ENCODE data around the gene PARD3B. TPM values are rescaled to one million over a fixed set of nuclear protein-coding genes. Genes with fewer than 3 reads are reported as not detected.

PARD3B gene
- total RNA-seq, 1 donor from 2014 or later = 6.5 TPM

- TF ChIP-seq, protein P1, sequence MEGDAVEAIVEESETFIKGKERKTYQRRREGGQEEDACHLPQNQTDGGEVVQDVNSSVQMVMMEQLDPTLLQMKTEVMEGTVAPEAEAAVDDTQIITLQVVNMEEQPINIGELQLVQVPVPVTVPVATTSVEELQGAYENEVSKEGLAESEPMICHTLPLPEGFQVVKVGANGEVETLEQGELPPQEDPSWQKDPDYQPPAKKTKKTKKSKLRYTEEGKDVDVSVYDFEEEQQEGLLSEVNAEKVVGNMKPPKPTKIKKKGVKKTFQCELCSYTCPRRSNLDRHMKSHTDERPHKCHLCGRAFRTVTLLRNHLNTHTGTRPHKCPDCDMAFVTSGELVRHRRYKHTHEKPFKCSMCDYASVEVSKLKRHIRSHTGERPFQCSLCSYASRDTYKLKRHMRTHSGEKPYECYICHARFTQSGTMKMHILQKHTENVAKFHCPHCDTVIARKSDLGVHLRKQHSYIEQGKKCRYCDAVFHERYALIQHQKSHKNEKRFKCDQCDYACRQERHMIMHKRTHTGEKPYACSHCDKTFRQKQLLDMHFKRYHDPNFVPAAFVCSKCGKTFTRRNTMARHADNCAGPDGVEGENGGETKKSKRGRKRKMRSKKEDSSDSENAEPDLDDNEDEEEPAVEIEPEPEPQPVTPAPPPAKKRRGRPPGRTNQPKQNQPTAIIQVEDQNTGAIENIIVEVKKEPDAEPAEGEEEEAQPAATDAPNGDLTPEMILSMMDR (IDR thresholded peaks at IDR 0.05; ENCODE audit: insufficient read depth, low read length, poor library complexity, severe bottlenecking) = no peak
- Histone ChIP-seq H3K27me3 (ENCODE audit: control insufficient read depth, insufficient read depth, low read length) (no peaks in the 10 kb centered on the region), H3K4me3 (ENCODE audit: low read depth, low read length) (no peak overlapping the region), H3K36me3 (ENCODE audit: control insufficient read depth, insufficient read depth, low read length) (no peaks in the 10 kb centered on the region)
- no peak for DNase-seq (ENCODE audit: low read depth)
These were observed 496.3 kb downstream of the PARD3B start for GRCh38 chr2:205041472-205042130.

- H3K4me3 ChIP-seq (ENCODE audit: low read depth, low read length) = no peak overlapping the region
- DNase-seq (ENCODE audit: low read depth) = no peak
- TF ChIP-seq, protein P1 (IDR thresholded peaks at IDR 0.05; ENCODE audit: insufficient read depth, low read length, poor library complexity, severe bottlenecking) = no peak
- H3K27me3 ChIP-seq (ENCODE audit: control insufficient read depth, insufficient read depth, low read length) = no peaks in the 10 kb centered on the region
- no peaks in the 10 kb centered on the region for H3K36me3 ChIP-seq (ENCODE audit: control insufficient read depth, insufficient read depth, low read length)
These were observed 498.0 kb downstream of the PARD3B start for GRCh38 chr2:205043285-205043684.

GRCh38 chr2:205045706-205046105, 500.4 kb downstream of the PARD3B start:
- H3K27me3 ChIP-seq (ENCODE audit: control insufficient read depth, insufficient read depth, low read length) = no peaks in the 10 kb centered on the region
- H3K36me3 ChIP-seq (ENCODE audit: control insufficient read depth, insufficient read depth, low read length) = no peaks in the 10 kb centered on the region
- H3K4me3 ChIP-seq (ENCODE audit: low read depth, low read length) = no peak overlapping the region
- TF ChIP-seq, protein P1 (IDR thresholded peaks at IDR 0.05; ENCODE audit: insufficient read depth, low read length, poor library complexity, severe bottlenecking) = no peak
- no peak for DNase-seq (ENCODE audit: low read depth)

DNA sequence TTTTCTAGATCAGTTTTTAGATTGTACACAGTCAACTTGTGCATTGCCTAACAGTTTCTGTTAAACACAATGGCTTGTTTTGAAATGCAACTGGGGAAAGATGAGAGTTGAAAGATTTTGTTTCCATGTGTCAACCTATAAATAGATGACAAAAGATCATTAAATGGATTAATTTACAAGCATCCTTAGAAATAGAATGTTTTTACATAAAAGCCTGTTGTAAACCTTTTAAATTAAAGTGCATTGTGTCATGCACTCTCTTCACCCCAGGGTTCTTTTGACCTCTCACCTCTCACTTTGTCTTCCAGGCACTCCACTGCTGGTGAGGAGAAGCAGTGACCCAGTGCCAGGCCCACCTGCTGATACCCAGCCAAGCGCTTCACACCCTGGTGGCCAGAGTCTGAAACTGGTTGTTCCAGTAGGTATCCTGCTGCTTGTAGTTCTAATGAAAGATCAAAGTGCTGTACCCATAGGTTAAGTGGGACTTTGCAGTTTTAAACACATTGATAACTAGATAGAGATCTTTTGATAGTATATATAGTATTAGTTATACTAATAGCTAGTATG, 502.1 kb downstream of the PARD3B start:
- no peaks in the 10 kb centered on the region for H3K27me3 ChIP-seq (ENCODE audit: control insufficient read depth, insufficient read depth, low read length)
- TF ChIP-seq, protein P1 (IDR thresholded peaks at IDR 0.05; ENCODE audit: insufficient read depth, low read length, poor library complexity, severe bottlenecking) = peak; percentile 2
- no peak for DNase-seq (ENCODE audit: low read depth)
- no peaks in the 10 kb centered on the region for H3K36me3 ChIP-seq (ENCODE audit: control insufficient read depth, insufficient read depth, low read length)
- no peak overlapping the region for H3K4me3 ChIP-seq (ENCODE audit: low read depth, low read length)

DNA sequence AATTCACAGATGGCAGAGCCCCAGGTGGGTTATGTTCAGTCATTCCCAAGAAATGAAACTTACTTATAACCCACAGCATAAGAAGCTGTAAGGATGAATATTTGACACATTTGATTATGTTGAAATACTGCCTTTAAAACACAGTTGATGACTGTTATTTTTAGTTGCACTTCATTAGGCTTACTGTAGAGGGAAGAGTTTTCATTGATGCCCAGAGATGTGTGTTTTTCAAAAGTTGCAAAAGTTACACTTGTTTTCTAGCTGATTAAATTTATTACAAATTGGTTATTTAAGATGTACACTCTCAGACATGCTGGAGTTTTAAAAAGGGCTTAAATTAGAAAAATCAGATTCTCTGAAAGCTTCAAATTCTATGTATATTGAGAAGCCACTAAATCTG, 506.1 kb downstream of the PARD3B start:
- Histone ChIP-seq H3K27me3 (ENCODE audit: control insufficient read depth, insufficient read depth, low read length) (no peaks in the 10 kb centered on the region), H3K36me3 (ENCODE audit: control insufficient read depth, insufficient read depth, low read length) (no peaks in the 10 kb centered on the region), H3K4me3 (ENCODE audit: low read depth, low read length) (no peak overlapping the region)
- DNase-seq (ENCODE audit: low read depth) = no peak
- TF ChIP-seq, protein P1 (IDR thresholded peaks at IDR 0.05; ENCODE audit: insufficient read depth, low read length, poor library complexity, severe bottlenecking) = peak; percentile 16

DNA sequence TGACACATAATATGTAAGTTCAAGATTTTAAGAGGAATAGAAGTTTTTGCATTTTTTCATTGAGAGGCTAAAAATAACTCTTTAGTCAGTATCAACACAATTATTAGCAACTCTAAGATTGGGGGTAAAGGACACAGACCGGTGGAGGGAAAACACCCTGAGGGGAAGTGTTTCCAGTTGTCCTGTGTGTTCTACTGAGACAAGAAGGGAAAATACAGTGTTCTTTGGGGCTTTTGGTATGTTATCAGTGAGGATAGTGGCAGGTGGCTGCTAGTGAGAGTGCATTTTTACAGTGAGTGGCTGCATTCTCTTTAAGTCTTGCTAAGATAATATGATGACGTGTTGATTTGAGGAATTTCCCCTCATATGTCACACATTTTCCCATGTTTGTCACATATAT, 507.5 kb downstream of the PARD3B start:
- Histone ChIP-seq H3K27me3 (ENCODE audit: control insufficient read depth, insufficient read depth, low read length) (no peaks in the 10 kb centered on the region), H3K36me3 (ENCODE audit: control insufficient read depth, insufficient read depth, low read length) (no peaks in the 10 kb centered on the region), H3K4me3 (ENCODE audit: low read depth, low read length) (no peak overlapping the region)
- TF ChIP-seq, protein P1 (IDR thresholded peaks at IDR 0.05; ENCODE audit: insufficient read depth, low read length, poor library complexity, severe bottlenecking) = no peak
- no peak for DNase-seq (ENCODE audit: low read depth)

All from kidney epithelial cell (primary cell).